Astrocyte of the spinal cord (primary cell): ENCODE measurements around the gene AHCYL1.

ENCODE experiments used
- DNase-seq: peaks from one replicate; pipeline ENCODE4 v3.0.0; 2011; ENCODE audit warnings: low read depth, low spot score
- H3K4me3 ChIP-seq: 2 replicates; pipeline ENCODE4 v1.5.1; 2011; ENCODE audit warnings: low read depth, mild to moderate bottlenecking, low read length, moderate library complexity
- in situ Hi-C: cut with HindIII; loops from 2 replicates; pipeline ENCODE4 v1.10.0; 2017; ENCODE audit warnings: low sequenced_read_pairs
- TF ChIP-seq, protein P1 (sequence below): IDR thresholded peaks from 2 replicates; pipeline ENCODE4 v1.5.1; 2012; ENCODE audit warnings: low read depth, mild to moderate bottlenecking, low read length, inconsistent platforms

The AHCYL1 gene

DNA sequence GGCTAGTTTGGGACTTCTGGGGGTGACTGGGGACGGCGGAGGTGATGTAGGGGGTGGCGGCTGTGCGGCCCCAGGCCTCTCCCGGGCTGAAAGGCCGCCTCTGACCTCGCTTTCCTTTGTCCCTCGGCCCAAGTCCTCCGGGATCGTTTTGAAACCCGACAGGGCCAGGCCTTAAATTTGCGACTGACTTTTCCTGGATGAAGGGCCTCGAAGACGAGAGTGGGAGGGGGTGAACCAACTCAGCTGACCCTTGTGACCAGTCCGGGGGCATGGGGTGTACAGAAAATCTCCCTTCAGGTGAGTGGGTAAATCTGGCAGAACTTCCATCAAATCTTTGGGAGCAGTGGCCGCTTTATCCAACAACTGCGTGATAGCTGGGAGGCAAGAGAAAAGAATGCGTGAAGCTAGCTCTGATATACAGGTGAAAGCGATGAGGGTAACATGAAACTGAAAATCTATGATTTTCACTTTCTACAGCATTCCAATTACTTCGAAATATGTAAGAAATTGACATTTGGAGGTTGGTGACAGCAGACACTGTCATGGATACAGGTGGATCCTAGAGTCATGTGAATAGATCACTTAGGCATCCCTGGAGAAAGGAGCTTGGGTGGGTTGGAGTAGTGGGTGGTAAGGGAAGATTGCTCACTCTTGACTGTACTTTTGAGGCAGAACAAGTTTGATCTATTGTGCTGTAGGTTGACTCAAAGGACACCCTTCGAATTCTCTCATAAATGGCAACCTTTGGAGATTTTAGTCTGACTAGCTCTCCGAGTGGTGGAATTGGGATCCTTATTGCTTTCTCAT lies 885 bp downstream of the AHCYL1 start:
- TF ChIP-seq, protein P1, sequence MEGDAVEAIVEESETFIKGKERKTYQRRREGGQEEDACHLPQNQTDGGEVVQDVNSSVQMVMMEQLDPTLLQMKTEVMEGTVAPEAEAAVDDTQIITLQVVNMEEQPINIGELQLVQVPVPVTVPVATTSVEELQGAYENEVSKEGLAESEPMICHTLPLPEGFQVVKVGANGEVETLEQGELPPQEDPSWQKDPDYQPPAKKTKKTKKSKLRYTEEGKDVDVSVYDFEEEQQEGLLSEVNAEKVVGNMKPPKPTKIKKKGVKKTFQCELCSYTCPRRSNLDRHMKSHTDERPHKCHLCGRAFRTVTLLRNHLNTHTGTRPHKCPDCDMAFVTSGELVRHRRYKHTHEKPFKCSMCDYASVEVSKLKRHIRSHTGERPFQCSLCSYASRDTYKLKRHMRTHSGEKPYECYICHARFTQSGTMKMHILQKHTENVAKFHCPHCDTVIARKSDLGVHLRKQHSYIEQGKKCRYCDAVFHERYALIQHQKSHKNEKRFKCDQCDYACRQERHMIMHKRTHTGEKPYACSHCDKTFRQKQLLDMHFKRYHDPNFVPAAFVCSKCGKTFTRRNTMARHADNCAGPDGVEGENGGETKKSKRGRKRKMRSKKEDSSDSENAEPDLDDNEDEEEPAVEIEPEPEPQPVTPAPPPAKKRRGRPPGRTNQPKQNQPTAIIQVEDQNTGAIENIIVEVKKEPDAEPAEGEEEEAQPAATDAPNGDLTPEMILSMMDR, result no peak
- in situ Hi-C loops, result no loop called here
- DNase-seq, result no peak
- H3K4me3 ChIP-seq, result peak overlapping the region; percentile 83

DNA sequence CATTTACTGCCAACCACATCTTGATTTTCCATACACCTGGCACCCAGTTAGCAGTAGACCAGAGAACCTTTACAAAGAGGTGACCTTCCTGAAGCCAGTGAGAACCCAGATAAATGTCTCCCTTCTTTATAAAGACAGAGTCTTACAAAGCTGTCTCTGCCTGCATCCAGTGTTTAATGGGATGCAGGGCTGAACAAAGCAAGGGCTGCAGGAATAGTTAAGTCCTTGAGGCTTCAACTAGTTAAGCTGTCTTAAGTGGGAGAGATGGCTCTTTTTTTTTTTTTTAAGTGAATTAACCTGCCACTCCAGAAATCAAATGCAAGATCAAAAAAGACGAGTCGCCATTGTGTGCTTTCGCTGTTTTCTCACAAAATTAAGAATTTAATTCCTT lies 1.5 kb downstream of the AHCYL1 start:
- no peak for DNase-seq
- TF ChIP-seq, protein P1, result no peak
- H3K4me3 ChIP-seq, result peak overlapping the region; percentile 83
- in situ Hi-C loops, result no loop called here

DNA sequence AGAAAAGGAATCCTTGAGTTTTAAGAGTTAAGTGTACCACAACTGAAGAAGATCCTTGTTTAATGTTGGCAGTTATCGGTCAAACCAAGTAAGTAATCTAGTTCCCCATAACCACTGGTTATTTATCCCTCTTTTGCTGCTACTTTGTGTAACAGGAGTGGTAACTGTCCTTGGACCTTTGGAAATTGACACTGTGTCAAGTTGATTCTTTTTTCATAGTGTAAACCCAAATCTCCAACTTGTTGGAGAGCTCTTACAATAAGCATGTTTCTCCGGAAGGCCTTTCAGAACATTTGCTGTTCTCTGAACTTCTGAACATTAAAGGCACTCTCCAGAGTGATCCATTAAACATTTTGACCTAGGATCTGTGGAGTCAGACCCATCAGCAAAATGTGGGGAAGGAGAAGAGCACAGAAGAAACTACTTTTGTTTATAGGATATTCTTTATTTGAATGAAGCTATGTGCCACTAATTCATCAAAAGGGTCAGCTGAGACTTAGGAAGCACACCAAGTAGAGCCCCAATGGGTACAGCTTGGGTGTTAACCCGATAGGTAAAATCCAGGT lies 3.9 kb downstream of the AHCYL1 start:
- TF ChIP-seq, protein P1, result no peak
- no peak overlapping the region for H3K4me3 ChIP-seq
- DNase-seq, result no peak
- in situ Hi-C loops, result no loop called here

DNA sequence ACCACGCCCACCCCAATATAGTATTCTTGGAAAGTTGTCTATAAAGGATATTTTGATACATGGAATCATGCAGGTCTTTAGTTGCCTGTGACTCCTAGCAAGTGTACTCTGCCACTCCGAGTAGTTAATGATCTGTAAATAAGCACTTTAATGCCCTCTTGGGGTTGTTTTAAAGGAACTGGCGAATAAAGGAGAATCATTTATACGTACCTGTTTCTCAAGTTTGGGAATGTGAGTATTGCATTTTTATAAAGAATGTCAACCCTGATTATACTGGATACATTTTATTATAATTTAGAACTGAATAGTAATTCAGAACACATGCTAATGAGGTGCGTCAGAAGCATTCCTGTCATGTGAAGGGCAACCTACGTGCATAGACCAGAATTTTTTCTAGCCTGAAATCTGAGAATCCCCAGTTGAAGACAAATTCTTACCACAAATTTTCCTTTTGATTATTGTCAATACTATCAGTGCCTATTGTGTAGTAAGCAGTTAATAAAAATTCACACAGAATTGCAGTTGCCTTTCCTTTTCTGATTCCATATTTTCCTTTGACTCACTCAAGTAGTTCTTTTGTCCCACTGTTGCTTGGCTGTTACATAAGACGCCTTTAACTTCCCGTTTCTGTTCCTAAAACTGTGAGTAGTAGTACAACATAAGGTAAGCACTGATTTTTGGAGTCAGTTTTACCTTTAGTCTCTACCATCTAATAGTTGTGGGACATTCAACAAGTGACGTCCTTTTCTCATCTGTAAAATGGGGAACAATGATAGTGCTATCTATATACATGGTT lies 5.1 kb downstream of the AHCYL1 start:
- no peak for DNase-seq
- in situ Hi-C loops, result no loop called here
- no peak overlapping the region for H3K4me3 ChIP-seq
- TF ChIP-seq, protein P1, result no peak

DNA sequence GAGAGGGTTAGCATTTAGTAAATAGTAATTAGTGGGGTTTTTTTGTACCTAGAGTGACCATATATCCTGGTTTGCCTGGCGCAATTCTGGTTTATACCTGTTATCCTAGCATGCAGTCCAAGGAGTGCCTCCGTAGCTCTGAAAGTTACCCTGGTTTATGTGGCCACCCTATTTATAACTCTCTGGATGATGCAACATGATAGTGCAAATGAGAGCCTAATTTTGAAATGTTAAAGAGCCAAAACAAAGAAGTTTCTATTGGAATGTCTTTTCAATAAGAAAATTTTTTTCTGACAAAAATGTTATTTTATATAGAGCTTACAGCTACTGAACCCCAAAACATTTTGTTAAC lies 5.7 kb downstream of the AHCYL1 start:
- DNase-seq, result no peak
- in situ Hi-C loops, result no loop called here
- TF ChIP-seq, protein P1, result no peak
- H3K4me3 ChIP-seq, result no peak overlapping the region

DNA sequence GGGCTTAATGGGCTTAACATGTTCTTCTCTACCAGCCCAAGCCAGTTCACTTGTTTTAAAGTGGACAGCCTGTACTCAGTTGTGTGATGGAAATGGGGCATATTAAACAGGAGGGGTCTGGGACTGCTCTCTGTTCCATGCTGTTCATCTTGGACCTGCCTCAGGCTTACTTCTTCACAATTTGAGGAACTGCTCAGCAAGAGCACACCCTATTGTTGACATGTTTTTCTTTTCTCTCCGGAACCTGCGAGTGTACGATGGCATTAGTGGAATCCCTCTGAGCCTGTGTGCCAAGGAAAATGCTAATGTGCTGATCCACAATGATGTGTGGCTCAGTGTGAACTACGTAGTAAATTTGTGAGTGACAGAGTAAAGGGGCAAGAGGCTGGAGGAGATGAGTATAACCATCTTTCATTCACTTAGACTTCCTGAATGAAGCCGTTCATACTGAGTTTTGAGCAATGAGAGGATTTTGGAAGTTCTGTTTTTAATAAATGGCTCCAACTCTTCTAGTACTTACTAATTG lies 6.9 kb downstream of the AHCYL1 start:
- no peak for DNase-seq
- H3K4me3 ChIP-seq, result no peak overlapping the region
- in situ Hi-C loops, result no loop called here
- TF ChIP-seq, protein P1, result no peak
